Gastrocnemius medialis (tissue), 4 donors: ENCODE data around the gene CTNNB1. TPM values are rescaled to one million over a fixed set of nuclear protein-coding genes. Genes with fewer than 3 reads are reported as not detected.

ENCODE experiments used
- ATAC-seq, 2 donors: fragments of 150-250 bp; one replicate each; pipeline ENCODE4 v1.9.1; 2016
- DNase-seq, 2 donors: peaks; one replicate each; pipeline ENCODE4 v3.0.0-alpha.2; 2019
- H3K27ac ChIP-seq, 4 donors: fragments of 200-600 bp; sonication (generic); 1 replicate in 1 of 4; 2 replicates in 3 of 4; pipeline ENCODE4 v1.5.1; 2016 to 2018; ENCODE audit warnings: mild to moderate bottlenecking in 2 of 4, moderate library complexity in 1 of 4
- H3K27me3 ChIP-seq, 3 donors: fragments of 200-600 bp; sonication (generic) in 2 of 3; 1 replicate in 1 of 3; 2 replicates in 2 of 3; pipeline versions ENCODE4 v1.5.1 to v1.6.0; 2016 to 2019; ENCODE audit warnings: mild to moderate bottlenecking in 1 of 3, moderate library complexity in 1 of 3
- H3K36me3 ChIP-seq, 2 donors: fragments of 200-600 bp; sonication (generic) in 1 of 2; one replicate each; pipeline ENCODE4 v1.5.1; 2017 to 2018
- H3K4me1 ChIP-seq, 2 donors: fragments of 200-600 bp; sonication (generic) in 1 of 2; one replicate each; pipeline ENCODE4 v1.5.1; 2016 to 2017; ENCODE audit warnings: mild to moderate bottlenecking in 2 of 2
- H3K4me3 ChIP-seq, 4 donors: fragments of 200-600 bp; sonication (generic) in 3 of 4; 1 replicate in 1 of 4; 2 replicates in 3 of 4; pipeline ENCODE4 v1.5.1; 2016 to 2019; ENCODE audit warnings: mild to moderate bottlenecking in 2 of 4
- H3K9me3 ChIP-seq, 3 donors: fragments of 200-600 bp; sonication (generic) in 2 of 3; 1 replicate in 1 of 3; 2 replicates in 2 of 3; pipeline ENCODE4 v1.5.1; 2016 to 2019
- CTCF ChIP-seq, 5 experiments: fragments of 450-650 bp in 3 of 5; fragments of 200-600 bp in 2 of 5; sonication (generic) in 2 of 5; IDR thresholded peaks in 4 of 5; conservative IDR thresholded peaks in 1 of 5; 1 replicate in 4 of 5; 2 replicates in 1 of 5; pipeline ENCODE4 v1.5.1; 2016 to 2019; ENCODE audit warnings: antibody characterized with exemption in 5 of 5, mild to moderate bottlenecking in 3 of 5, moderate library complexity in 3 of 5
- POLR2A ChIP-seq, 2 donors: fragments of 450-650 bp; IDR thresholded peaks; one replicate each; pipeline ENCODE4 v1.6.1; 2017; ENCODE audit warnings: antibody characterized with exemption in 2 of 2, mild to moderate bottlenecking in 2 of 2, moderate library complexity in 2 of 2
- in situ Hi-C, 4 donors: fragments of 200-750 bp; cut with MboI; loops; one replicate each; pipeline versions ENCODE4 v1.15.0 to v1.8.0; 2017; ENCODE audit warnings: low sequenced_read_pairs in 4 of 4
- intact Hi-C: fragments of 100-400 bp; cut with DNase I; formaldehyde crosslinking; loops from one replicate; pipeline ENCODE4 v1.15.1; 2023; ENCODE audit warnings: low total_unique reads
- total RNA-seq, 4 donors: library from RNA; depleted of rRNA; stranded (reverse); fragments of >200 nt; gene quantifications; one replicate each; pipeline versions ENCODE4 v1.1.0 to v1.2.3, GENCODE V29; 2016

Gene CTNNB1
- total RNA-seq, 4 donors from 2014 or later = 114 to 157 (median 150) TPM

DNA sequence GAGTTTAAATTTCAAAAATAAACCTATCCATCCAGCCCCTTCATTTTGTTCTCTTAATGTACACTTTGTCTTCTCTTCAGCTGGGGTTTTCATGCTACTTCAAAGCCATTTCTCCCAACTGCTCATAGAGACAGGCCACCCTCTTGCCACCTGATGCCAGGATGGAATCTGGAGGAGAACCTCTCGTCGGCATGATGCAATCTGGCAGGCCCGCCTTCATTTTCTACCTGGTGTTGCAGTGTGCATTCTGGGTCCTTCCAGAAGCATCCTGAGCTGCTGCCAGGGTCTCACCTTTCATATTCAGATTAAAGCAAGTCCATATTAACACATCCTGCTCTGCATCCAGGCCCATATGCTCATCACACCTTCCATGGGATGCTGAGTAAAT is 60.8 kb downstream of the CTNNB1 start:
- ATAC-seq = no peak
- no peak overlapping the region for H3K27ac ChIP-seq
- no peaks in the 10 kb centered on the region for H3K9me3 ChIP-seq
- no peaks in the 10 kb centered on the region for H3K4me1 ChIP-seq
- no peak overlapping the region for H3K4me3 ChIP-seq
- H3K27me3 ChIP-seq = no peaks in the 10 kb centered on the region
- no peak for DNase-seq
- TF ChIP-seq POLR2A (IDR thresholded peaks at IDR 0.05) = no peak
- TF ChIP-seq CTCF (IDR thresholded peaks at IDR 0.05 in 4 of 5, conservative IDR thresholded peaks at IDR 0.05 in 1 of 5) = no peak
- no peaks in the 10 kb centered on the region for H3K36me3 ChIP-seq
- in situ Hi-C loops = no loop called here
- intact Hi-C loops = no loop called here

DNA sequence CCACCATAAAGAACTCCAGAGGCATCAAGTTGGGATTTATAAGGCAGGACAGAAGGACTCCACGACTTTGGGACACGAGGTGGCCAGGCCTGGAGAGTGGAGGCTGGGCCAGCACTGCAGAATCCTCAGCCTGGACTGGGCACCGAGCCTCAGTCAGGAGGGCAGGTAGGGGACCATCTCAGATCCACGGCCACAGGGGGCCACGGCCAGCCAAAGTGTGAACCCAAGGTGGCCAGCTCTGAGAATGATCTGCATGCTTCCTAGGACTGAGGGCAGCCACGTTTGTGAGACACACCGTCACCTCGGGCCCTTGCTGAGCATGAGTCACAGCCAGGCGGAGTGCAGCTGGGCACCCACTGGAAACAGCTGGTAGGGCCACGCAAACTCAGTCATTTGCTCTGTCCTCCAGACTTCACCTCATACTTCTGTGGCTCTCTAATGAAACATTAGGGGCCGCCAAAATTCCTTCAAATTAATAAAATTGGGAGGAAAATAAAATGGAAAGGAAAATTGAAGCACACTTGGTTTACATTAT is 65.8 kb downstream of the CTNNB1 start:
- in situ Hi-C loops = no loop called here
- H3K4me3 ChIP-seq = no peak overlapping the region
- TF ChIP-seq POLR2A (IDR thresholded peaks at IDR 0.05) = no peak
- no peak for TF ChIP-seq CTCF (IDR thresholded peaks at IDR 0.05 in 4 of 5, conservative IDR thresholded peaks at IDR 0.05 in 1 of 5)
- no peaks in the 10 kb centered on the region for H3K27me3 ChIP-seq
- H3K36me3 ChIP-seq = no peaks in the 10 kb centered on the region
- ATAC-seq (no peak), DNase-seq (no peak)
- no peaks in the 10 kb centered on the region for H3K4me1 ChIP-seq
- H3K9me3 ChIP-seq = no peaks in the 10 kb centered on the region
- H3K27ac ChIP-seq = no peak overlapping the region
- intact Hi-C loops = no loop called here

DNA sequence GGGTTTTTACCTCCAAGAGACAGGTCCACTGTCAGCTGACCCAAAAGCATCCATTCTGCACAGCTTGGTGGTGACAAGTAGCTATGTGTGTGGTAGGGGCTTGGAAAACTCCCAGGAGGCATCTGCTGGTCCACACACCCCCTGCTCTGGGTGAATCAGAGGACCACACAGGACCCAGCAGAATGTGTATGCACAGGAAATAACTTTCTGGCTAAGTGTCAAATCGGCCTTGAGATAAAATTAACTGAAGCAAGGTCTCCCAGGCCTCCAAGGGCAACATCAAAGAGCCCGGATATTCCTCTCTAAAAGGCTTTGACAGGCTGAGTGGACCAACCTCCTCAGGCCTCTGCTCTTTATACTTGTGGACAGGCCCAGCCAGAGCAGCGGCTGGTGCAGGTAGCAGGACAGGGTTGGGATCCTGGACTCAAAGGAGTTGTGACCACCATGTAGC is 66.5 kb downstream of the CTNNB1 start:
- Histone ChIP-seq H3K9me3 (no peaks in the 10 kb centered on the region), H3K4me1 (no peaks in the 10 kb centered on the region), H3K27me3 (no peaks in the 10 kb centered on the region), H3K27ac (no peak overlapping the region), H3K4me3 (no peak overlapping the region), H3K36me3 (no peaks in the 10 kb centered on the region)
- DNase-seq = no peak
- TF ChIP-seq POLR2A (IDR thresholded peaks at IDR 0.05) (no peak), CTCF (IDR thresholded peaks at IDR 0.05 in 4 of 5, conservative IDR thresholded peaks at IDR 0.05 in 1 of 5) (no peak)
- in situ Hi-C loops = no loop called here
- no peak for ATAC-seq
- intact Hi-C loops = no loop called here

GRCh38 chr3:41267975-41268640 is 68.8 kb downstream of the CTNNB1 start:
- intact Hi-C loops = no loop called here
- Histone ChIP-seq H3K4me3 (no peak overlapping the region), H3K9me3 (no peaks in the 10 kb centered on the region), H3K4me1 (no peaks in the 10 kb centered on the region), H3K27me3 (no peaks in the 10 kb centered on the region), H3K27ac (no peak overlapping the region), H3K36me3 (no peaks in the 10 kb centered on the region)
- TF ChIP-seq CTCF (IDR thresholded peaks at IDR 0.05 in 4 of 5, conservative IDR thresholded peaks at IDR 0.05 in 1 of 5) (no peak), POLR2A (IDR thresholded peaks at IDR 0.05) (no peak)
- no peak for DNase-seq
- in situ Hi-C loops = no loop called here
- ATAC-seq = no peak
